Skin epidermis (tissue), 12 donors: ENCODE results near the gene YTHDC1.
"Not testable (repeated sequence)": the region's sequence is repeated elsewhere in the genome, so short reads cannot be mapped to it uniquely, and the experiment has no call there.

Experiments used
- H3K27ac ChIP-seq, 21 experiments: fragments of 200-600 bp; sonication (generic) in 11 of 21; one replicate each; pipeline ENCODE4 v1.5.0; 2020; ENCODE audit warnings: mild to moderate bottlenecking in 3 of 21, inconsistent platforms in 2 of 21, moderate library complexity in 2 of 21
- H3K4me3 ChIP-seq, 7 experiments: fragments of 200-600 bp; sonication (generic) in 2 of 7; one replicate each; pipeline ENCODE4 v1.5.0; 2020; ENCODE audit warnings: inconsistent platforms in 2 of 7, mild to moderate bottlenecking in 2 of 7, moderate library complexity in 1 of 7

YTHDC1 gene

DNA sequence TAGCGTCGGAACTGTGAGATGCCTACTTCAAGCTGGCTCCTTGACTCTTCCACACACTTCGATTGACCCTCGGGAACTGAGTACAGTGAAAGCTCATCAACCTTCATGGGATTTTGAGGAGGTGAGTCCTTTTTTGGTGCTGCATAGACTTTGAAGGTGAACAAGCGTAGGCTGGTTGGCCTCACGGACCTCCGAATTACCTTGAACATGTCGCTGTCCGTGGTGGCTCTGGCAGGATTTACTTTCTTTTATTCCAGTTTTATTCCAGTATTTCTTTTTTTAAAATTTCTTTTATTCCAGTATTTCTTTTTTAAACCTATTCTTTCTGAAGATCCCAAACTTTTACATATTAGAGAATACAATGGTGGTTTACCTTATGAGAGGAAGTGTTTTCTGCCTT, 45.2 kb downstream of the YTHDC1 start:
- Histone ChIP-seq H3K4me3 (no peak overlapping the region), H3K27ac (no peak overlapping the region)

GRCh38 chr4:68299492-68300457, 50.1 kb downstream of the YTHDC1 start:
- H3K4me3 ChIP-seq: no peak overlapping the region
- H3K27ac ChIP-seq: no peak overlapping the region

DNA sequence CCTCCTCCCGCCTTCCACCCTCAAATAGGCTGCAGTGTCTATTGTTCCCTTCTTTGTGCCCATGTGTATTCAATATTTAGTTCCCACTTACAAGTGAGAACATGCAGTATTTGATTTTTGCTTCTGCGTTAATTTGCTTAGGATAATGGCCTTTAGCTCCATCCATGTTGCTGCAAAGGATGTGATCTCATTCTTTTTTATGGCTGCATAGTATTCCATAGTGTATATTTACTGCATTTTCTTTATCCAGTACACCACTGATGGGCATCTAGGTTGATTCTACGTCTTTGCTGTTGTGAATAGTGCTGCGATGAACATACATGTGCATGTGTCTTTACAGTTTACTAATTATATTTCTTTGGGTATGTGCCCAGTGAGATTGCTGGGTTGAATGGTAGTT, 52.8 kb downstream of the YTHDC1 start:
- no peak overlapping the region for H3K4me3 ChIP-seq
- H3K27ac ChIP-seq: no peak overlapping the region

- H3K27ac ChIP-seq: no peak overlapping the region
- no peak overlapping the region for H3K4me3 ChIP-seq
Measured at GRCh38 chr4:68291256-68291655, 58.6 kb downstream of the YTHDC1 start.

DNA sequence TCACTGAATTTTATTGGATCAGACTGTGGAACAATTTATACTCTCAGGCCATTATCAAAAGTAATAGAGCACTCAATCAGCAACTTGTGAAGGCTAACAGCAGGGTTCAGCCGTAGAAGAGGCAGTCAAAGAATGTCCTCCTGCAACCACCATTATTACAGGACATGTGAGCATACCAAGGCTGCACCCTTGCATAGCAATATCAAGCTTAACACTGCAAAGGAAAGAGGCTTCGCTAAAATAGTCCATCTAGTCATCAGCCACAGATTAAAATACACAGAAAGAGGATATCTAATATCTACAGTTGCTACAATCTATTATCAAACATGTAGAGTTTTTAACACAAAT, 61.5 kb downstream of the YTHDC1 start:
- no peak overlapping the region for H3K27ac ChIP-seq
- H3K4me3 ChIP-seq: no peak overlapping the region

- no peak overlapping the region for H3K4me3 ChIP-seq
- H3K27ac ChIP-seq: no peak overlapping the region
Measured at GRCh38 chr4:68287704-68288392, 62.0 kb downstream of the YTHDC1 start.

DNA sequence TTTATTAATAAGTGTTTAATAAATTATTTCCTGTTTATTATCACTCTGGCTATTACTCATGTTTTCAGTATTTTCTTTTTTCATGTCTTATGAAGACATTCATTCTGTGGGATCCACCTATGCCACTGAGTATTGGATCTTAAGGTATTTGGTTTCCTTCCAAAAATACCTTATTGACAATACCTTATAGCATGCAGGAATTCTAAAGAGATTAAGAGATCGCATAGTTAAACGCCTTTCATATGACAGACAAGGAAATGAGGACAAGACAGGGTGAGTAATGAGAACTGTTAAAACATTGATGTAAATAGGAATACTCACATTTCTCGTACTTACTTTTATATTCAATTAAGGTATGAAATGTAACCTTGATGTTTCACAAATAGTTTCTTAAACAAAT, 66.2 kb downstream of the YTHDC1 start:
- Histone ChIP-seq H3K27ac (no peak overlapping the region), H3K4me3 (no peak overlapping the region)

GRCh38 chr4:68283095-68283494, 66.8 kb downstream of the YTHDC1 start:
- H3K4me3 ChIP-seq: no peak overlapping the region
- H3K27ac ChIP-seq: no peak overlapping the region

- H3K27ac ChIP-seq, H3K4me3 ChIP-seq: not testable (repeated sequence)
Measured at GRCh38 chr4:68281796-68282740, 67.8 kb downstream of the YTHDC1 start.

DNA sequence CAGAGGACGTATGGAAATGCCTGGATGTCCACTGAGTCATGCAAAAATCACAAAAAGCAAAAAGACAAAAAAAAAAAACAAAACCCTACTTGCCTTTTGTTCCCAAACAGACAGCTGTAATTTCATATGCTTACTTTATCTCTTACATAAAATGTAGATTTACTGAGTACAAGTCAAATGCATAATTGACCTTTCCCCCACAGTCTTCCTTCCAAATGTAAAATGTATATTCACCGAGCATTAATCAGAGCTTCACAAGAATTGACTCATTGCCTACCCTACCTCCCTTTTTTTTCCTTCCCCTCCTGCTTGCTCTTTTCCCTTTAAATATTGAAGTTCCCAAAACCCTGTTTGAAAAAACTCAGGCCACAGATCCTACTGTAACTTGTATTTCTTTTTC, 71.9 kb downstream of the YTHDC1 start:
- H3K27ac ChIP-seq: no peak overlapping the region
- no peak overlapping the region for H3K4me3 ChIP-seq

GRCh38 chr4:68277627-68278026, 72.3 kb downstream of the YTHDC1 start:
- Histone ChIP-seq H3K27ac (no peak overlapping the region), H3K4me3 (no peak overlapping the region)

DNA sequence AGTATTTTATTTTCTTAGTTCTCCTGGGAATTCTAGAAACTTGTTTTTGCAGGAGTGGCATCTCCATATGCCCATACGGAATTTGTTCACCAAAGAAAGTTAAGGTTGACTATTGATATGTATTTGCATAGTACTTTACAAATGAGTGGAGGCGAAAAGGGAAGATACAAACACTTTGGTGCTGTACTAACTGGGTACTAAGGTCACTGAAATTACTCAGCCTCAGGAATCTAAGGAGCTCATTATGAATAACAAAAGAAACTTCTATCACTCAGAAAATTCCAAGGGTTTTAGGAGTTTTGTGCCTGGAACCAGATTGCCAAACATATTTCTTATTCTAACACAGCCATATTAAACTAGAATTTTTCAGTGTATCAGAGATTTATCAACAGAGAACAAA, 77.0 kb downstream of the YTHDC1 start:
- Histone ChIP-seq H3K4me3 (no peak overlapping the region), H3K27ac (no peak overlapping the region)

DNA sequence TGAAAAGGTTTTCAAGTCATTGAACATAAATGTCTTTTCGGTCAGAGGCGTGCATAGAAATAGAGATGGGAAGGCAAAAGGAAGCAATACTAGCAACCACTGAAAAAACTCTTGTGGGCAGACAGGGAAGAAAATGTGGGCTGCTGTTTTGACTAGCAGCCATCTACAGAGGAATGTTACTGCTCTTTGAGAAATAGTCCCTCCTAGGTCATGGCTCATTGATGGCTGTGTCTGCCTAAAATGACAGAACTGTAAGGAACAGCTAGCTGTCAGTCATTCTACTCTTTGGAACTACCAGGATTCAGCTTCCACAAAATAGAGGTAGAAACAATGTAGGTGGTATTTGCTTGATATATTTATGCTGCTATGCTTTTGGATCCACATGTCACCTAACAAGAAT, 77.5 kb downstream of the YTHDC1 start:
- no peak overlapping the region for H3K4me3 ChIP-seq
- no peak overlapping the region for H3K27ac ChIP-seq

DNA sequence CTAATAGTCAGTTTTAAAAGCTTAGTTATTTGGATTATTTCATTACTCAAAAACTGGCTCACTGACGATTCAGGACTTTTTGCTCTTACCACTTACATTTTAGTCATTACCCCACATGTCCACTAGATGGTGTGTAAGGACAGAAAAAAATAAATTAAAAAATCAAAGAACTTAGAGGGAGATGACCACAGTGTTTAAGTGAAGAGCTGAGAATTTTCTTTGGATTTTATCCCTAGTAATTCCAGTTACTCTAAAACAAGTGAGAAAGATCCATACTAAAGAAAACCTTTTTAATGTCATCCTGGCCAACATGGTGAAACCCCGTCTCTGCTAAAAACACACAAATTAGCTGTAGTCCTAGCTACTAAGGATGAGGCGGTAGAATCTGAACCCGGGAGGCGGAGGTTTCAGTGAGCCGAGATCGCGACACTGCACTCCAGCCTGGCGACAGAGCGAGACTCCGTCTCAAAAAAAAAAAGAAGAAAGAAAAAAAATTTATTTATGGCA, 78.0 kb downstream of the YTHDC1 start:
- Histone ChIP-seq H3K27ac (no peak overlapping the region), H3K4me3 (no peak overlapping the region)

- no peak overlapping the region for H3K27ac ChIP-seq
- H3K4me3 ChIP-seq: no peak overlapping the region
Measured at GRCh38 chr4:68267433-68267944, 82.4 kb downstream of the YTHDC1 start.

GRCh38 chr4:68264875-68265565, 84.9 kb downstream of the YTHDC1 start:
- H3K27ac ChIP-seq: no peak overlapping the region

More at GRCh38 chr4:68264875-68265565, 84.9 kb downstream of the YTHDC1 start:
- no peak overlapping the region for H3K4me3 ChIP-seq
